Renal cortex interstitium (tissue), 11 donors: Measurements from ENCODE around the gene CMTM3. TPM values are rescaled to one million over a fixed set of nuclear protein-coding genes. Genes with fewer than 3 reads are reported as not detected.
"Not testable (repeated sequence)": the region's sequence is repeated elsewhere in the genome, so short reads cannot be mapped to it uniquely, and the experiment has no call there.

Experiments used
- DNase-seq, 11 donors: peaks; one replicate each; pipeline ENCODE4 v3.0.0-alpha.2; 2013; ENCODE audit warnings: low read depth in 9 of 11, low spot score in 4 of 11; ENCODE audit errors: extremely low read depth in 1 of 11
- polyA plus RNA-seq, 3 donors: library from polyadenylated mRNA; unstranded; fragments of 120-200 nt; gene quantifications; one replicate each; pipeline ENCODE4 v1.2.1, GENCODE V29; 2013; ENCODE audit not compliant: insufficient read length in 3 of 3

Gene CMTM3
- polyA plus RNA-seq, 3 donors: 53.0 to 72.1 (median 63.7) TPM

GRCh38 chr16:66601471-66601870, 3.0 kb upstream of the CMTM3 start:
- no peak for DNase-seq

DNA sequence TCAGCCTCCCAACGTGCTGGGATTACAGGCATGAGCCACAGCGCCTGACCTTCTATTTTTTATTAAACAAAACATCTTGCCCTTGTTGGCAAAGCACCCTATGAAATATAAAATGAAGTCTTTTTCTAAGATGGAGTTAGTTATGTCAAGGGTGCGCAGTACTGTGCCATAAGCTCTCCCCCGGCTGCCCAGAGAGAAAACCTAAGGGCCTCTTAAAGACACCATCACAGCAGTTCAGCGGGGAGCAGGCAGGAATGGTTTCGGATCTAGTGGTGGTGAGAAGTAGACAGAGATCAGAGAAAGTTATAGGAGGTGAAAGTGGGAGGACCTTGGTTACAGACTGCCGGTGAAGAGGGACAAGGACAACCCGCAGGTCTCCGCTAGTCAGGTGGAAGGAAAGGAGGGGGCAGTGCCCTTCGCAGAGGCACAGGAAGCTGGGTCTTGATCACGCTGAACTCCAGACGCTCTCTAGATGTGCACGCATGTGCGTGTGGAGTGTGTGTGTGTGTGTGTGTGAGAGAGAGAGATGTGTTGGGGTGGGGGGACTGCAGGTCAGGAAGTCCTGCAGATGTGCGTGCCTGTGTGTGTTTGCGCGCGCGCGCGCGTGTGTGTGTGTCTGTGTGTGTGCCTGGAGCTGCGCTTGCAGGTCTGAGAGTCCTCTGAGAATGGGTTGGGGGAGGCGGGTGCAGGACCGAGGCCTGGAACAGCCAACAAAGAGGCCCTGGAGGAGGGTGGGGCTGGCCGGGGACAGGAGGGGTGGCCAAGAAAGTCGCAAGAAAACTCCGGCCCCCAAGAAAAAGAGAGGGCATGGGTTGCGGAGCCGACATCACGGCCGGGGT, 748 bp upstream of the CMTM3 start:
- DNase-seq: peak in 8 of 11 donors; percentile 32 to 68 (median 56)

- peak in 4 of 11 donors; percentile 24 to 51 (median 46) for DNase-seq
Observed at GRCh38 chr16:66605177-66605978, 874 bp downstream of the CMTM3 start.

GRCh38 chr16:66605979-66606751, 1.7 kb downstream of the CMTM3 start:
- no peak for DNase-seq

DNA sequence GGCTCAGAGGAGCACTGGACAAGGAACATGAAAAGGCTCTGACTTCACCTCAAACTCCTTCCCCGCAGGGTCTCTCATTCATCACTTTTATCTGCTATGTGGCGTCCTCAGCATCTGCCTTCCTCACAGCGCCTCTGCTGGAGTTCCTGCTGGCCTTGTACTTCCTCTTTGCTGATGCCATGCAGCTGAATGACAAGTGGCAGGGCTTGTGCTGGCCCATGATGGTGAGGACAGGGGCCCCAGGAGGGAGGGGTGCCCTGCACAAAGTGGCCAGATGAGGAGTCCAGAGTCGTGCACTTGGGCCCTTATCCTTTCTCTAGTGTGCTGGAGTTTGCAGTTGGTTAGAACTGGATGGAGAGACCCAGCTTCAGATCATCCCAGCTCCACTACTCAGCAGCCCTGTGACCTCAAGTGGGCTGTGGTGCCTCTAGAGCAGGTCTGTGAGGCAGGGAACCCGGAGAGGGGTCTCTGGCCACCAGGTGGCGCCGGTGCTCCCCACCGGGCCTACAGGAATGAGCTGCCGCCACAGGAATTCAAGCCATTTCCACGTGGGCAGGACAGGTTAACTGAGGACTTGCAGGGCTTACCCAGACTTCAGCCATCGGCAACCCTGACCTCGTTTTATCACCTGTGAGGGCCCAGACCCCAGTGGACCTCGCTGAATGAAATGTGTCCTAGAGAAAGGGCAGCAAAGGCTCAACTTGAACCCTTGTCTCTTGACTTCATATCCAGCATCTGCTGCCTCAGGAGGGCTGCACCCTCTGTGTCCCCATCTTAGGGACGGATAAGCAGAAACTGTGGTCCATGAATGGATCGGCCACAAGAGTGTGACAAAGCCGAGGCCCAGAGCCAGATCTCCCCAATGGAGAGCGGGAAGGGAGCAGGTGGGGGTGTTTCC, 4.0 kb downstream of the CMTM3 start:
- peak in 10 of 11 donors; percentile 67 to 86 (median 76) for DNase-seq

DNA sequence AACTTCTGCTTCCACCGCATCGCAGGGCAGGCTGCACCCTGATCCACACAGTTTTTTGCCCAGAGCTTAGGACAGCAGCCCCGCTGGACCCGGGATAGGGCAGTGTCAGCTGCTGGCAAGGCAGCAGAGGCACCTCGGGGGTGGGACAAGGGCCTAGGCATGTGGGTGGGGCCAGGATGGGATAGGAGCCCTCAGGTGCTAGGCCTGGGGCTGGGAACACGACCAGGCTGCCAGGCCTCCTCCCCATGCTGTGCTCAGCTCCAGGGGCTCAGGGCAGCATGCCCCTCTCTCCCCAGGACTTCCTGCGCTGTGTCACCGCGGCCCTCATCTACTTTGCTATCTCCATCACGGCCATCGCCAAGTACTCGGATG, 4.6 kb downstream of the CMTM3 start:
- DNase-seq: no peak

DNA sequence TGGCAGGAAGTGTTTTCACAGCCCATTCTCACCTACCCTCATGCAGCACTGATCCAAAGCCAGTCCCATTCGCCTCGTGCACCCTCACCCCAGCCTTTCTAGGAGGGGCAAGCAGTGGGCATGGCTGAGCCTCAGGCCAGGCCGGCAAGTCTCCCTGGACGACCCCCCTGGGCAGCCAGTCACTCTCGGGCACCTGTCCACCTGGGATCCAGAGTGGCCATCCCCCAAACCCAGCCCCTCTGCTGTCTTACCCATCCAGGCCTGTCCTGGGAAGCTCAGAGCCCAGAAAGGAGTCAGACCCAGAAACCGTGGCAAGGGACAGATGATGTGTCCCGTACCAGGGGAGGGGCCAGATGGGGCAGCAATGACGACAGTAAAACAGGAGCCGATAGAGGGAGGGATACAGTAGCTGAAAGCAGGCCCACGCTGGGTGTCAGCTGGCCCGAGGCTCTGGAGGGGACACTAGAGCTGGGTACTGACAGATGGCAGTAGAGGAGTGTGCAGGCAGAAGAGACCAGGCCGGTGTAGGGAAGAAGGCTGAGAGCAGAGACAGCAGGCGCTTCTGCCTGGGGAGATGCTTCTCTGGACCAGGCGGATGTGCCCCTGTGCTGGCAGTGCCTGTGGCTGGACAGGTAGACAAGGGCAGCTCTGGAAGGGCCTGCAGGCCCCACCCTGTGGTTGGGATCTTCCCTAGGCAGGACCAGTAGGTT, 5.8 kb downstream of the CMTM3 start:
- DNase-seq: no peak

- DNase-seq: not testable (repeated sequence)
Observed at GRCh38 chr16:66611911-66612310, 7.4 kb downstream of the CMTM3 start.

DNA sequence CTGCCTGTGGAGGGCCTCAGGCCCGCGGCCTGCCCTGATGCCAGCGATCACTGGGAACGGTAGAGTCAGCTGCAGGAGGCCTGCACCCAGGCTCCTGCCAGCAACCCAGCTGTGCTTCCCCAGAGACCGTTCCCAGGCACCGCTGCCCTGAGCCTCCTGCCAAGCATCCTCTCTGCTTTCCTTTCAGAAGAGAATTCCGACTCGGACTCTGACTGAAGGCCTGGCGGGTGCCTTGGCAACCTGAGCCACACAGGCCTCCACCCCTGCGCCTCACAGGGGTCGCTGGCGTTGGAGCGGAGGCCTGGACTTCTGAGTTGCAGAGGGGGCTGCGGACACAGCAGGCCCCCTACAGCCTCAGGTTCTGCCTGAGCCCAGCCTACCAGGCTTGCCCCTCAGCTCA, 7.9 kb downstream of the CMTM3 start:
- no peak for DNase-seq

GRCh38 chr16:66614161-66614802, 9.8 kb downstream of the CMTM3 start:
- no peak for DNase-seq

- DNase-seq: no peak
Observed at GRCh38 chr16:66616169-66616568, 11.7 kb downstream of the CMTM3 start.

DNA sequence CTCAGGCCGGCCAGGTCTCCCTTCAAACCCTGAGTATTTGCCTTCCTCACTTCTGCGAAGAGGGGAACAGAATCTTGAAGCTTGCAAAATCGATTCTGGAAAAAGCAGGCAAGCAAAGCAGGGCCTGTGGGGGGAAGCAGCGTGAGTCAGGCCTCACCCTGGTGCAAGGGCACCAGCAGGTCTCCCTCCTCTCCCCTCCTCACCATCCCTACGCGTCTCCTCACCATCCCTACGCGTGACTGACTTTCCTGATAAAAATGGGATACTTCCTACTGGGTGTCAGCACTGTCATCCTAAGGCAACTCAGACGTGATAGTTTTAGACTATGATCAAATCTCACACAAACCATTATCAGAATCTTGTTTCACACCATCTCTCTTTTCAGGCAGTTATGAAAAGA, 12.1 kb downstream of the CMTM3 start:
- no peak for DNase-seq

GRCh38 chr16:66617010-66617434, 12.5 kb downstream of the CMTM3 start:
- no peak for DNase-seq

GRCh38 chr16:66617728-66618127, 13.2 kb downstream of the CMTM3 start:
- DNase-seq: no peak

DNA sequence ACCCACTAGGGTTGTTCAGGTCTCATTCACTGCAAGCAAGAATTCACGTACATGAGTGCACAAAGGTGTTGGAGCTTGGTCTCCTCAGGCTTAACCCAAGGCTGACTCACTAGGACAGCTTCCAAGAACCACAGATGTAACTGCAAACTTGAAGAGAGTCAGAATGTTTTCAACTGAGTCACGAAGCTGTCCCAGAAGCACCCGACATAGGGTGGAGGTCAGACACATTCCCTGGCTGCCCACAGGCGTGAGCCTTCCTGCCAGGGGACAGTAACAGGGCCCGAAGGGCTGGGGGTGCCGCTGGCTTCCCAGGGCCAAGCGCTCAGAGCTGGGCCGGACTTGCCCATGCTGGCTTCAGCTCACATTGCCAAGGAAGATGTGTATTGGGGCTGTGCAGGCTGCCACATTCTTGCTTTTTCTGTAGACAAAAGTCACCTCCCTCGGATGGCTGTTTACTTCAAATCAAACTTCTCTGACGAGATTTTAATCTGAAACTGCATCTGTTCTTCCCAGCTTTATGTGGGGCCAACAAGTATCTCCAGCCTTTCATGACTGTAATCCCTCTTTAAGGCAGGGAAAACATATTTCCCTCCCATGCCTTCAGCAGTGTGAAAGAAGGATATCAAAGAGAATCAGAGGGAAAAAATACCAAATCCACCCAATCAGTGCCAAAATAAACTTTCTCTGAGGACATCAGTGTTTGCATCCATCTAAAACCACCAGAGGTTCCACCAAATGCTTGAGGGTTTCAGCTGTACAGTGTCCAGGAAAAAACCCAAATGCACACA, 14.3 kb downstream of the CMTM3 start:
- no peak for DNase-seq

- DNase-seq: peak in 1 of 11 donors; percentile 30
Observed at GRCh38 chr16:66619534-66620428, 15.3 kb downstream of the CMTM3 start.
